ENCODE results near the gene SORBS1.

DNA sequence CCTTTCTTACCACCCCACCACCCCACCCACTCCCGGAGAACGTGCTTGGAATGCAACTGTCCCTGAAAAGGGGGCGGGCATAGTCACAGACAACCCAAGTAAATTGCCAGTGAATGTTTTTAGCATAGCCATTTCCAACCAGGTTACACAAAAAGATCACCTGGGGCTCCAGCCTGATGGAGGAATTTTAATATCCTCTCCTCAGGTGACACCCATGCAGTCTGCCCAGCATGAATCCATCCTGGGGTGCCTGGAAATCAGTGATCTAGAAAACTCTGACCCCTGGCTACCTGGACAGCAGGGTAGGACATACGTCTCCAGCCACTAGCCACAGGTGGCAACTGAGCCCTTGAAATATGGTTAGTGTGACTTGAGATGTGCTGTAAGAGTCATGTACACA, 61.1 kb downstream of the SORBS1 start:
- TF ChIP-seq EZH2phosphoT487 (IDR thresholded peaks at IDR 0.05; ENCODE audit: insufficient read depth, low read depth) (no peak), EZH2 (IDR thresholded peaks at IDR 0.05; ENCODE audit: insufficient read depth, poor library complexity, severe bottlenecking) (no peak)

Measured in GM23248 (cell line).